HuH-7.5 (cell line): ENCODE data around the gene CLEC16A.

Source experiments
- DNase-seq: peaks from one replicate; pipeline ENCODE4 v3.0.0; 2011; ENCODE audit warnings: low spot score

Gene CLEC16A

DNA sequence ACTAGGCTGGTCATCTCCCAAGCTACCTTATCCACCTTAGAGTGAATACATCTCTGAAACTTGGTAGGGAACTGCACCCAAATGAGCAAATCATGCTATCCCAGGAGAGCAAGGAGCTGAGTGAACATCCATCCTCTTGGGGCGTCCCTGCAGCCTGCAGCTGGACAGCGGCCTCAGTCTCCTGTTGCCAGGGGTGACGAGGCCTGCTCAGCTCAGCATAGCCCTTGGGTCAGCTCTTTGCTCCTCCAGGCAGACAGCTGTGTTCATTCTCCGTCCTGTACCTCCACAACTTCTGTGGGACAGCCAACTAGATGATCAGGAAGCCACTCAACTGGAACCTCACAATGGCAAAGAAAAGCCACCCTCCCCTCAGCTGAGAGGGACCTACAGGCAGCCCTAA, 199.8 kb downstream of the CLEC16A start:
- DNase-seq = no peak

DNA sequence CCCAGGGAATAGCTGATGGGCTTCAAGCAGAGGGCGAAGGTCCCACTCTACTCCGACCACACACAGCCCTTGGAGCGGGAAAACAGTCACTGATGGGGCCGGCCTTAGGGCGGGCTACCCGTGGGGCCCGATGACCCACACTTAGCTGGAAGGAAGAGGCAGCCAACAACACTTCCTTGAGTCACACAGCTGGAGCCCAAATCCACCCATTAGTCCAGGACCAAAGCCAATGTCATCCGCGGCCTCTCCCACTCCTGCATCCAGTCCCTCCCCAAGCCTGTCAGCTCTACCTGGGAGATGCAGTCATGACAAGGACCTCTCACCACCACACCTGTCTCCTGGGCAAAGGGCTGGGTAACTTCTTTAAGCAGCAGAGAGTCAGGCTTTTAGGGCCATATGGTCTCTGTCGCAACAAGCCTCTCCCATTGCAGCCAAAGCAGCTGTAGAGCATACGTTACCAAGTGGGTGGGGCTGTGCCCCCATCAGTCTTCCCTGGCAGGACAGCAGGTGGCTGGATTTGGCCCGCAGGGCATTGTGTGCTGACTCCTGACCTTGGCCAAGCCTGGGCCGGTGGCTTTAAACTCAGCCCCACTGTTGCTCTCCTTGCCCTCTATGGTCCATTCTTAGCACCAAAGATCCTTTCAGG, 200.9 kb downstream of the CLEC16A start:
- no peak for DNase-seq

DNA sequence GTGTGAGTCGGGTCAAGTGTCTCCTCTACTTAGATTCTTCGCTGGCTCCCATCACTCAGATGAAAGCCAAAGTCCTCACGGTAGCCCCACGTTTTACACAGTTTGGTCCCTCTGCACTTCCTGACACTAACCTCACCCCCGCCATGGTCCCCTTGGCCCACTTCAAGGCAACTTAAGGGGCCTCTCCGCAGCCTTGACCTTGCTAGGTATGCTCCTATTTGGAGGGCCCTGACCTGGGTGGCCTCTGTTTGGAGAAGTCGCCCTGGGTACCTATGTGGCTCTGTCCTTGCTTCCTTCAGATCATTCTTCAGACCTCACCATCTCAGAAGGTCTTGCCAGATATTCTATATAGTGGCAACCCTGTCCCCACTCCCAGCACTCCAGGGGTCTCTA, 201.5 kb downstream of the CLEC16A start:
- no peak for DNase-seq

DNA sequence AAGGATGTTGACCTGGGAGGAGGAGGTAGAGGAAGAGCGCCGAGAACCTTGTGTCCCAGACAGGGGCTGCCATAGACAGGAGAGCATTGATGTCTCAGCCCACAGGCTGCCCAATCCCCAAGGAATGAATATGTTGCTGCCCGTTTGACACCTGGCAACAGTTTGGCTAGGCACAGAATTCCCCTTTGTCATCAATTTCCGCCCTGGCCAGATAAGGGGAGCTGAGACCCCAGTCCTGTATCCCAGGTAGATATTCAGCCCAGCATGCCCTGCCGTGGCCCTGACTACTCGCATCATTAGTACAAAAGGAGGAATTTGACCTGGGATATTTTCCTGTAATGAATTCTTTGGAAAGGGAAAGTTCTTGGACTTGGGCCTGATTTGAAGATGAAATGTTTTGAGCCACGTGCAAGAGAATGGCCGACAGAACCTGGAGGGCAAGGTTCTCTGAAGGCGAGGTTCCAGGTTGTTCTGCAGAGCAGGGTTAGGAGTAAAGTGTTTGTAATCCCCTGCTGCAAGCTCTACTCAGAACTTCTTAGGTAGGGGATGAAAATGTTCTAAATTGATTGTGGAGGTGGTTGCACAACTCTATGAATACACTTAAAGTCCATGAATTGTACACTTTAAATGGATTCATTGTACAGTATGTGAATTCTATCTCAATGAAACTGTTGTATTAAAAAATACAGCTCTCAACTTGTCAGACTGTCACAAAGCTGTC, 202.8 kb downstream of the CLEC16A start:
- DNase-seq = no peak

DNA sequence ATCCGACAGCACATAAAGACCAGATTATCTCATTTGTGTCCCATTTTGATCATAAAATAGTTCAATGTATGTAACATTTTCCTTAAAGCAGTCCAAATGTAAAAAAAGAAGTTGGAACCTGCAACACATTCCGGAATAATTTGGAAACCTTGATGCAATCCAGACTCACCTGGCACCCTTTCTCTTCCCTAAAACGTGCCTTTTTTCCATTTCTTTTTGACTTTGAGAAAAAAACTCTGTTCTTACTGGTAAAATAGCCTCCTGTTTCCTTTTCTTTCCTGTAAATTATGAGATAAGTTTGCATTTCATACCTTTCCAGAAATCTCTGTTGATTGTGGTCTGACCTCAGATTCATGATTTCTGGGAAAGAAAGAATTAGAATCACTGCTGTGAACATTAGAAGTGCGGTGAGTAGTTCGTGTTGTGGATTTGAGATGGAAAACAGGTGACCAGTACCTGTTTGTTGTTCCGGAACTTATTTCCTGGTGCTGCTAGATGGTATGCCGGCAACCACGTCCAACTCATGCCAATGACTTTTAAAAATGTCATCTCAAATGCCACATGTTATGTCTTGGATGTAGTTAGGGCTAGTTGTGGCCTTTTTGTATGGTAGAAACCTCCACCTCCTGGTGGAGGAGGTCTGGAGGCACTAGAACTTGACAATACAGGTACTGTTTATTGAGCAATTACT, 203.5 kb downstream of the CLEC16A start:
- DNase-seq = no peak

DNA sequence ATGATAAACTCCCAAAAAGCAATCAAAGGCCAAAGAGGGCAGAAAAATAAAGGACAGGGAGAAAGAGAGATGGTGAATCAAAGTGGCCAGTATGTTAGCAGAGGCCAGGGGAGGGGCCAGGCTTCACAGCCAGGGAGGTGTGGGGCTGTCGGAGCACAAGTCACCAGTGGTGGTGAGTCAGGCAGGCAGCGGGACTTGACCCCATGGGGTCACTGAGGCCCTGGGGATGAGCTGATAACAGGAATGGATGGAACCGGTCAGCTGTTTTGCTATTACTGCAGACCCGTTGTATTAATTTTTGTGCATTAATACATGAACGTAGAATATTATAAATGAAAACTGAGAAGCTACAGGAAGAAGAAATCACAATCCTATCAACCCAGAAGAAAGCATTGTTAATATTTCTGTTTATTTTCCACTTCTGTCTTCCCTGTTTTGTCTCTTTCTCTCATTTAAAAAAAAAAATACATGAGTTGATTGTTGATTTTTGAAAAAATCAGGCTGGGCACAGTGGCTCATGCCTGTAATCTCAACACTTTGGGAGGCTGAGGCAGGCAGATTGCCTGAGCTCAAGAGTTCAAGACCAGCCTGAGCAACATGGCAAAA, 204.8 kb downstream of the CLEC16A start:
- DNase-seq = peak; percentile 45

DNA sequence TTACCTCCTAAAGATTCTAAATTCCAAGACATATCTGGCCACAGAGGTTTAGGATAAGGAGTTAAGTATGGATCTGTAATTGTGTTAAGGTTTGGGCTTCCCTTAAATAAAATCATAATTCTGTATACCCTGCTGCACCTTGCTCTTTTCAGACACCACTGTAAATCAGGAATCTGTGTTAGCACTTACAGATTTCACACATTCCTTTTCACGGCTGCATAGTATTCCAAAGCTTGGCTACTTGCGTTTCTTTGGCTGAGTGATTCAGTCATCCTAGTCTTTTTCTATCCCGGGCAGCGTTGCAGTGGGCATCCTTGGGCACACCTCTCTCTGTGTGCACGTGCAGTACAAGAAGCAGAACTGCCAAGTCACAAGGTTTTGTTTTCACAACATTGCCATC, 205.8 kb downstream of the CLEC16A start:
- DNase-seq = no peak

DNA sequence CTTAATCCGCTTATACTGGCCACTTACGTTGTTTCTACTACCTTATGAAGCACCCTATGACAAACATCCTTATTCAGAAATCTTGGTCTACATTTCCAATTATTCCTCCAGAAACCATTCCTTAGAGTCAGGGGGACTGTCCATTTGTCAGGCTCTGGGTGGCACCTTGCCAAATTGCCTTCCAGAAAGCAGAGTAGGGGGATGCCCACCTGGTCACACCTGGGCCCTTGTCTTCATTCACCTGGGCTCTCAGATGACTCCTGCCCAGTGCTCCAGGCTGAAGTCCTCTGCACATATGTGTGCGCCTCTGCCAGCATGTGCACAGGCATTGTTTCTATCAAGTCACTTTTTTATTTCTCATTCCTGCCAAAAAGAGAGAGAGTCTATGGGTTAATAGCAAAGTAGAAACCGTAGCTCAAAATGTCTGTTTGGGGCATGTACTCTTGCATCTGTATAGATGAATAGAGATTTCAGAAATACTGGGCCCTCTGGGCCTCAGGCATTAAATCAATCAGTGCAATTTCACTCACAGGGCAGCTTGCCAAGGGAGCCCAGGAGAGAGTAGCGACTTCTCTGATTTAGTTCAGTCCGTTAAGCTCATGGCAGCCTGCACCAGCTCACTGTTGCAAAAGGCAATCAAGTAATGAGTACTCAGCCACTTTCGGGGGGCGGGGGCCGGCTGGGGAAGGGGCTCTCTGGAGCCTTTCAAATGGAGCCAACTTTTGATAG, 207.0 kb downstream of the CLEC16A start:
- no peak for DNase-seq

DNA sequence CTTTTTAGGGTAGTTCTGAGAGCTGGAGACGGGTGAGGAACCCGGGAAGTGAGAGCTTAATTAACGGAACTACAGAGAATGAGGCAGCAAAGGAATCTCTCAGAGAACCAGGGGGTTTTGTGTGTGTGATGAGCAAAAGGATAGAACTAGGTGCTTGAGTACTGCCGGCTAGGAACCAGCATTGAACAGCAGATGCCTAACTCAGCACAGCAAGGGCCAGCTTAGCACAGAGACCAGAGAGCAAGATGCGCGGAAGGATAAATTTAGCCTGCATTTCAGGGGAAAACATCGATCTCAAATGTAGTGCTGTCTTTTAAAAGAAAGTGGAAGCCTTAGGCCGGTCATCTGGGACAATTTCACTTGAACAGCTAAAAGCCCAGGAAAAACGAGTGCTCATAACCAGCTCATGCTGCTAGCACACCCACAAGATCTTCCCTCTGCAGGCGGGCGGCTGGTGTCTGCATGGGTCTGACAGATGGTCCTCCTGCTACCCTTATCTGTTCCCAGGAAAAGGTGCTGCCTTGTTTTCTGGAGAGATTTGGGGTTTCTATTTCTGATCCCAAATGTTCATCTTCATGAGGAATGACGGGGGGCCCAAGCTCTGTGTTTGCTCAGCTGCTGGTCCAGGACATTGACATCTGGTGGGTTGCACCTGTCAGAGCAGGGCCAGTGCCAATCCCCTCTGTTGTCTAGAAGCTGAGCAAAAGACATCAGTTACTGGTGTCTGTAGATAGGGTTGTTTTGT, 207.7 kb downstream of the CLEC16A start:
- DNase-seq = no peak

DNA sequence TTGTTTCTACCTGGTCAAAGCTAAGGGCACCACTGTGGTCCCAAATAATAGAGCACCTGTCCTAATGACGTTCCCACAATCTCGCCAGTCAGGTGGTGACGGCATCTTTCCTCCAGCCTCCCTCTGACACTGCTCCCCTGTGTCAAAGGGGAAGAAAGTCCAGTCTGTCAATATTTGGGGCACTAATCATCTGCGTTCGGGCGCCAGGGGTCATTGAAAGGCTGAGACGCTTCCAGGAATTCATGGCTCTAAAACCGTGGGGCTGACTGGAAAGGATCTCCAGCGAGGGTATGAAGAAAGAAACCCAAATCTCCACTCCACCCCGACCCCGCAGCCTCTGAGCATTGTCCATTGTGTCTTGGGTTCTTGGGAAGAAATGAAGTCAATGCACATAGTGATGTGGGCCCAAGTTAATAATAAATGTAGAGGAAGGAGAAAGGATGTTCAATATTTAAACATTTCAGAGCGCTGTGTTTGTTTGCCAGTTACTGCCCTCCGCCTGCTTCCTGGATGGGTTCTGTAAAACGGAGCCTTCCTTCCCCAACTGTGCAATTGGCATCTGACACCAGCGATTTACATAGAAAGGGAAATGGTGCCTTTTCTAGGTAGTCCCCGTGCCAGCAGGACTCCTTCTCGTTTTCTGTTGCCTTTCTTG, 208.4 kb downstream of the CLEC16A start:
- DNase-seq = no peak

DNA sequence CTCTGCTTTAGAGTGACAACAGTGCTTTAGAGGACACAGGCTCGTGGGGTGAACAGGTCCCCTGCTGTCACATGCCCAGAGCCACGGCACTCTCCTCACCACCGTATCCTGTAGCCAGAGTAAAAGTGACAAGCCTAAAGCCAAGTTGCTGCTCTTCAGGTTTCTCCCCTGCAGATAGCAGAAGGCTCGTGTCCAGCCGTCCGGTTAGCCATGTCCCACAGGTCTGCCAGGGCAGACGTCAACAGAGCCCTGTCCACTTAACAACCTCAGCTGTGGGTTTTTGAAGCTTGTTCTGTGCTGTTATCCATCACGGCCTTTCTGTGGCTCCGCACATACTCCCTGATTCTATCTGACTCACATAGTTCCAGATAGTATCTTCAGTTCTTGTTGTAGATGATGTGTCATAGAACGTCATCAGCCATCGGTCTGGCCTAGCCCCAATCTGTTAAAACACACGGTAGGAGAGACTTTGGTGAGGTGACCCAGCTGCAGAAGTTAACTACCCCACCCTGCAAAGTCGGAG, 211.0 kb downstream of the CLEC16A start:
- no peak for DNase-seq

DNA sequence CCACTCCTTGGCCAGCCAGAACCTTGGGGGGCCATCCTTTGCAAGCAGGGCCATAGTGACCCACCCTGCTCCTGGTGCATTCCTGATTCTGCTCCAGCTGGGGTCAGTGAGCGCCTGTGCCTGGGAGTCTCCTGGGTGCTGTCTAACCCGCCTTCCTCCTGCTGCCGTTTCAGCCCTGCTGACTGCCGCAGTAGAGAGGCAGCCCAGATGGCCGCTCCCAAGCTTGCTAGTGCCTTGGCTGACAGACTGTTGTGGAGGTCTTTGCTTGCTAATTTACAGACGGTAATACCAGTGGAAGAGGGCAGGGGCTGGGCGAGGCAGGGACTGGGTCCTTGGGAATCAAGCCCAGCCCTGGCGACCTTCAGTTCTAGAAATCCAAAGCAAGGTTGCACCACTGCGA, 212.0 kb downstream of the CLEC16A start:
- no peak for DNase-seq

DNA sequence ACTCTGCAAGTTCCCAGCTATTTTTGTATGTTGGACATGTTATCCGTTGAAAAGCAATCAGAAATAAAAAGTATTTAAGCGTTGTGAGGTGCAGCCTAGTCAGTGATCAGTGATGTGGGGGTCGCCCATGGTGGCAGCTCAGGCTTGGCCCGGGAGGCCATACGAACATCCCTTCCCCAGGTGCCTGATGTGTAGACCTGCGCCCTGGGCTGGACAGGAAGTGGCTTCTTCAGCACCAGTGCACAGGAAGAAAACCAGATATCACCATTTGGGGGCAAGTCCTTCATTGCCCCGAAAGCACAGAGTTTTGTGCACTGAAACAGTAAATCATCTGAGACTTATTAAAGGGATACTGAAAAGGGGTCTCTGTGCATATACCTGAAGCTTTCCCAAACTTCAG, 212.8 kb downstream of the CLEC16A start:
- no peak for DNase-seq

DNA sequence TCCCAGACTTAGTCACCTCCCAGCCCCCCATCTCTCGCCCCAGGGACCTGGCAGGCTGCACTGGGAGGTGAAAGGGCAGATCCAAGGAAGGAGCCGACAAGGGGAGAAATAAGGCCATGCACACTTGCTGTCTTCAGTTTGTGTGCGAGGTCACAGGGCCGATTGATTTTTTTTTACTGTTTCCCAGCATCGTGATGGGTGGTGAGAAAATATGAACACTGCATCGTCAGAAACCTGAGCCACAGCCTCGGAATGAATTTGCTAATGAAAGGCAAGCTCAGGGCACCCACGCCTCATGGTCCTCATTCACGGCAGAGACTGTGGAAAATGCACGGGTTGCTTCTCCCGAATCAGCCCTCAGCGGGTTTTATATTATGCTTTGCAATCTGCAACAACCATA, 213.7 kb downstream of the CLEC16A start:
- no peak for DNase-seq

DNA sequence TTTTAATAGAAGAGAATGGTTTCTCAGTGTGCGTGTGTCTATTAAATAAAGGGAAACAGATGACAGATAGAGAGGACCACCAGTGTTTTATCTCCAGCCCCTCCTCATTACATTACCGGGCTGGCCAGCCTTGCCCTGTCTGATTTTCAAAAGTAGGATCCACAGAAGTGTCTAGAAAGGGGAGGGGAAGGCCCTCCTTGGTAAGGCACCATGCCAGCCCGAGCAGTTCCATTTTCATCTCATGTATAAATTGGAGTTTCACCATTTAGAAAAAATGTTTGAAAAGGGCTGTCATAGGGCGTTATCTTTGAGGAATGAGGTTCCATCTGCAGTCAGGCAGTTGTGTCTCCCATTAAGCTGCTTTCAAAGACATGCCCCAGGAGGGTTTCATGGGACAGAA, 214.9 kb downstream of the CLEC16A start:
- no peak for DNase-seq

DNA sequence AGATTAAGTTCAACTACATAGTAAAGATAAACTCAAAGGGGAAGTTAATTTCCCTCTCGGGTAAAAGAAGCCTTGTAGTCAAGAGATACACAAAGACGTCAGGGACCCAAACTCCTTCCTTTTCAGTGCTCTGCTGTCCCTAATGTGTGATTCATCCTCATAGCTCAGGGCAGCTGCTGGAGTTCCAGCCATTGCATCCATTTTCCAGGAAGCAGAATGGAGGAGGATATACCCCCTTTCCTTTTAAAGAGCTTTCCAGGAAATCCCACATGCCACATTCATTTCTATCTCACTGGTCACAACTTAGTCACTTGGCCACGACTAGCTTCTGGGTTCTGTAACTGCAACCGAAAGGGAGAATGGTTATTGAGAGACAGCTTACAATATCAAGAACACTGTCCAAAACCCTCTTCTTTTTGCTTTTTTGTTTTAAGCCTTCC, 216.3 kb downstream of the CLEC16A start:
- no peak for DNase-seq

DNA sequence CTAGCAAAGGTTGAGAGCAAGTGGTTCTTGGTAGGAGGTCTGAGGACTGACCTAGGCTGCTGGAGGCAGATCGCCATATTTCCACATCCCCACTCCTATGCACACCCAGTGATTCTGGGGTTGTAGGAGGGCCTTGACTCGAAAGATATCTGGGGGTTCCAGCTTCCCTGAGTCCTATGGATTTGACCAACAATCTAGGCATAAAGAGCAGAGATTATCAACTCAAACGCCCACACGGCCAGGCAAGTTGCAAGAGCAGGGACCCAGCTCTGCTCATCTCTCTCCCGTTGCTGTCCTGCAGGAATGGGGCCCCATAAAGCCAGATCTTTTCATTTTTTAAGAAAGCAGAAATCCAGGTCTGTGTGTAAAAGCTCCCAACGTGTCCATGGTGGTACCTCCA, 217.1 kb downstream of the CLEC16A start:
- no peak for DNase-seq

DNA sequence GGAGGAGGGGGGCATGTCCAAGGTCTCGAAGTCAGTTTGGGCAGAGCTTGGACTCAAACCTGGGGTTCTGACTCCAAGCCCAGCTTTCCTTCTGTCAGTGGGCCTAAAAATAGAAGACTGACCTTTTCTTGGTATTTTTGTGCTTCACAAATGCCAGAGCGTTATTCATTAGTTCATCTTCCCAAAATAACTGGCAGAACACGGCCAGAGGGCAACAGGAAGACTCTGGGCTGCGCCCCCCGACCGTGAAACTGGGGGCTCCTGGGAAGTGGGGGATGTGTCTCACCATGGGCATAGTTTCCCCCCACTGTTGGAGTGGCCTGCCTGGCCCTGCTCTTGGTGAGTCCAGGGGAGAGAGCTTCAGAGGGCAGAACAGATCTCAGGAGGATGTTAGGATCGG, 217.6 kb downstream of the CLEC16A start:
- DNase-seq = no peak

DNA sequence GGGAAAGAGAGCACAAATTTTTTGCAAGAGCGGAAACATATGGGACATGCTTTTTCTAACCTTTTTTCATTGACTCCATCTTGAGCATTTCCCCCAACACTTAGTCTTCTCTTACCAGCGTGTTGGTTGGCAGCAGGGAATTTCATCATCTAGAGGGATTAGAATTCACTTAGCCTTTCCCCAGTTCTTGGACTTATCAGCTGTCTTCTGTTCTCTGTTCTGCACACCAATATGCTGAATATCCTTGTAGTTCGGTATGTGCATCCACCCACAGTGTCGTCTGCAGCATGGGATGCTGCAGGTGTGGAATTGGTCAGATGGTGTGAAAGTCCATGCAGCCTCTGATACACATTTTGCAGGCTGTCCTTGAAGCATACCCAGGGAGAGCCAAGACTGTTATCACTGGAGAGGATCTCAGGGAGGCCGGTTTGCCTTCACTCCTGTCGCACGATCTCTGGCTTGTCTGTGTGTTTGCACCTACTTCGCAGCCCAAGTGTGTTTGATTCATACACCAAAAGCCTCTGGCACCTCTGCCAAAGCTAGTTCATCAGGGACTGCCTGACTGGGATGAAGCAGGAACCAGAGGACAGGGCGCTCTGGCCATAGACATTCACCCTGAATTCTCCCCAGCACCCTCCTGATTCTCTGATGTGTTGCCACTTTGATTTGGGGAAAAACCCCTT, 218.4 kb downstream of the CLEC16A start:
- no peak for DNase-seq

DNA sequence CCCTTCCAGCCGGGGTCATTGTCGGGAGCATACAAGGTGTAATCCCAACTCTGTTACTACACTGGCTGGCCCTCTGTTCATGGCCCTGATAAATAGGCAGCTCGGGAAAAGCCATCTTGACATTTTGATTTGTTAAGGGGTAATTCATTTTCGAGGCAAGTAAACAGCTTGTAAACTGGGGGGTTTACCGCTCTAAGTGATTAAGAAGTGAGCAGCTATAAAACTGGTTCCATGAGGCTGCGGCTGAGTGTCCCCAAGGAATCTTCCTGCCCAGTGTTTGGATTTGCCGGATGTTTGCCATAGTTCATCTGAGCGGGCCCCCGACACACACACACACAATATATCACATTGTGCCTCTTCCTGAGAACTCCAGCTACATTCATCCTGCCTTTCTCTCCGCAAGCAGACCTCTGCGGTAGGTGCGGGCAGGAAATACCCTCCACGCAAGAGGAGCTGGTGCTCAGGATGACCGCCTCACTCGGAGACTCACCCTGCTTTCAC, 219.4 kb downstream of the CLEC16A start:
- no peak for DNase-seq
